Ascending aorta (tissue), 2 donors: ENCODE results near the gene CPED1. TPM values are rescaled to one million over a fixed set of nuclear protein-coding genes. Genes with fewer than 3 reads are reported as not detected.

Source experiments
- DNase-seq, 2 donors: peaks; one replicate each; pipeline ENCODE4 v3.0.0-alpha.2; 2019; ENCODE audit warnings: low spot score in 2 of 2
- H3K27ac ChIP-seq, 2 donors: fragments of 200-600 bp; sonication (generic); one replicate each; pipeline ENCODE4 v1.5.1; 2016 to 2017; ENCODE audit warnings: mild to moderate bottlenecking in 1 of 2
- H3K27me3 ChIP-seq: fragments of 200-600 bp; sonication (generic); one replicate; pipeline ENCODE4 v1.5.1; 2017
- H3K36me3 ChIP-seq, 2 donors: fragments of 200-600 bp; sonication (generic); one replicate each; pipeline ENCODE4 v1.5.1; 2016
- H3K4me1 ChIP-seq, 2 donors: fragments of 200-600 bp; sonication (generic); one replicate each; pipeline ENCODE4 v1.5.1; 2016 to 2017; ENCODE audit warnings: mild to moderate bottlenecking in 1 of 2
- H3K4me3 ChIP-seq, 2 donors: fragments of 200-600 bp; sonication (generic); one replicate each; pipeline ENCODE4 v1.5.1; 2016 to 2017; ENCODE audit warnings: mild to moderate bottlenecking in 1 of 2
- H3K9me3 ChIP-seq, 2 donors: fragments of 200-600 bp; sonication (generic); one replicate each; pipeline ENCODE4 v1.5.1; 2016
- intact Hi-C: fragments of 100-400 bp; cut with DNase I; formaldehyde crosslinking; loops from one replicate; pipeline ENCODE4 v1.15.1; 2023
- total RNA-seq: library from RNA; depleted of rRNA; stranded (reverse); fragments of >200 nt; gene quantifications from one replicate; pipeline ENCODE4 v1.1.0, GENCODE V29; 2016
- TF ChIP-seq, protein P1 (sequence below), 3 experiments: fragments of 200-600 bp in 2 of 3; fragments of 450-650 bp in 1 of 3; sonication (generic) in 2 of 3; IDR thresholded peaks; one replicate each; pipeline ENCODE4 v1.5.1; 2016 to 2019; ENCODE audit warnings: antibody characterized with exemption in 3 of 3, mild to moderate bottlenecking in 1 of 3, moderate library complexity in 1 of 3

CPED1 gene
- total RNA-seq, 1 donor from 2014 or later: 69.5 TPM

DNA sequence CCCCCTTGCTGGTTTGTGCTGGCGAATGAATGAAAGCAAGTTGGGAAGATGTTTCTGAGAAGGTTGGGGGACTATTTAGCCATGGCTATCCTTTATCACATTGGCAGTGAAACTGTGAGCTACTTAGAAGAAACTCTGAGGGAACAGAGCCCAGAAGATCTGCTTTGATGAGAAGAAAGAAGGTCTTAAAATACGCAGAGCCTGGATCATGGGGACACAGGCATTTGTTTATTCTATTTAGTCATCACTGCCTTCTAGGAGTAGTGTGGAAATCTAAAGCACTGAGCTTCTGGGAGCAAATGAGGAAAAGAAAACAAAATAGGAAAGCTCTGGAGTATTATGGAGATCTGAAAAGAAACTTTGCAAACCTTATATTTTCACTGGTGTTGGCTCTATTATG, 28.5 kb downstream of the CPED1 start:
- H3K4me1 ChIP-seq: peaks cover 8 to 67% of the 10 kb centered on the region in 2 donors

DNA sequence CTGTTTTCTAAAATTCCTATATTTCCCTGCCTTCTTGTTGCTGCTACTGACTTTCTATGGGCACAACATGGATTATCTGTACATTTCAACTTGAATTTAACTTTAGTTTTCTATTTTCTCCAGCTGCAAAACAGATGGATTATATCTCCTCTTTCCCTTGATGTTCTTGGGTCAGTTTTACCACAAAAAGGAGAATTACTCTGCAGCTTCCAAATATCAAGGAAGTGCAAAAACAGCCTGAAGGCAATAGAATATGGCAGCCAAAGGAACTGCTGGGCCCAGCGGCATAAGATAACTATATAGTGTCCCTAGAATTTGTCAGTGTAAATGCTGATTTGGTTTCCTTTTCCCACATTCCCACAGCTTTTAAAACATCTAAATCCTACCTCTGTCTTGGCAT, 29.1 kb downstream of the CPED1 start:
- Histone ChIP-seq H3K27me3 (no peaks in the 10 kb centered on the region), H3K36me3 (no peaks in the 10 kb centered on the region), H3K4me3 (no peak overlapping the region), H3K4me1 (peaks cover 8 to 61% of the 10 kb centered on the region in 2 donors), H3K9me3 (peaks cover 0 to 6% of the 10 kb centered on the region in 2 donors), H3K27ac (peak overlapping the region; percentile 40 to 54)
- no peak for DNase-seq
- TF ChIP-seq, protein P1, sequence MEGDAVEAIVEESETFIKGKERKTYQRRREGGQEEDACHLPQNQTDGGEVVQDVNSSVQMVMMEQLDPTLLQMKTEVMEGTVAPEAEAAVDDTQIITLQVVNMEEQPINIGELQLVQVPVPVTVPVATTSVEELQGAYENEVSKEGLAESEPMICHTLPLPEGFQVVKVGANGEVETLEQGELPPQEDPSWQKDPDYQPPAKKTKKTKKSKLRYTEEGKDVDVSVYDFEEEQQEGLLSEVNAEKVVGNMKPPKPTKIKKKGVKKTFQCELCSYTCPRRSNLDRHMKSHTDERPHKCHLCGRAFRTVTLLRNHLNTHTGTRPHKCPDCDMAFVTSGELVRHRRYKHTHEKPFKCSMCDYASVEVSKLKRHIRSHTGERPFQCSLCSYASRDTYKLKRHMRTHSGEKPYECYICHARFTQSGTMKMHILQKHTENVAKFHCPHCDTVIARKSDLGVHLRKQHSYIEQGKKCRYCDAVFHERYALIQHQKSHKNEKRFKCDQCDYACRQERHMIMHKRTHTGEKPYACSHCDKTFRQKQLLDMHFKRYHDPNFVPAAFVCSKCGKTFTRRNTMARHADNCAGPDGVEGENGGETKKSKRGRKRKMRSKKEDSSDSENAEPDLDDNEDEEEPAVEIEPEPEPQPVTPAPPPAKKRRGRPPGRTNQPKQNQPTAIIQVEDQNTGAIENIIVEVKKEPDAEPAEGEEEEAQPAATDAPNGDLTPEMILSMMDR (IDR thresholded peaks at IDR 0.05): no peak
- intact Hi-C loops: no loop called here

More for the DNA sequence above, 28.5 kb downstream of the CPED1 start:
- DNase-seq: no peak
- no peaks in the 10 kb centered on the region for H3K36me3 ChIP-seq
- TF ChIP-seq, protein P1 (IDR thresholded peaks at IDR 0.05): no peak
- H3K4me3 ChIP-seq: no peak overlapping the region
- H3K27me3 ChIP-seq: no peaks in the 10 kb centered on the region
- intact Hi-C loops: no loop called here
- peaks cover 0 to 6% of the 10 kb centered on the region in 2 donors for H3K9me3 ChIP-seq
- H3K27ac ChIP-seq: peak overlapping the region; percentile 54 to 74

DNA sequence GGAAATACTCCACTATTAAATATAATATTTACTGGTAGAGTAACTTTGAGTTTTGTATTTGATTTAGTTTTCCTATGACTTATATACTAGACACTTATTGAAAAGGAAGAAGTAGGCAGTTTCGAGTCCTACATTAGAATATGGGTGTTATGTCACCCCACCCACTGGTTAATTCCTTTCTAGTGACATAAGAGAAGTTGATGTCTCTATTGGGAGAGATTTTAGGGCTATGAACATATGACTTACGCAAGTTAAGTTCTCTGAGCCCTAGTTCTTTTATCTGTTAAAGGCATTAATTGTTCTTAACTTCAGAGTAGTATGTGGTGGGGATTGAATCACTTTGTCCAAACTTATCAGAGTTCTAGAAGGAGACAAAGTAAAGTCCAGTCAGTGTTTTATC, 30.5 kb downstream of the CPED1 start:
- Histone ChIP-seq H3K36me3 (no peaks in the 10 kb centered on the region), H3K27me3 (no peaks in the 10 kb centered on the region), H3K4me1 (peaks cover 6 to 62% of the 10 kb centered on the region in 2 donors), H3K27ac (peak overlapping the region; percentile 69 to 77), H3K4me3 (no peak overlapping the region), H3K9me3 (peaks cover 0 to 6% of the 10 kb centered on the region in 2 donors)
- TF ChIP-seq, protein P1 (IDR thresholded peaks at IDR 0.05): no peak
- intact Hi-C loops: loop anchor here (2.0 kb wide), 1 partner anchor 16 kb away; no protein-coding TSS in a partner anchor
- DNase-seq: no peak

DNA sequence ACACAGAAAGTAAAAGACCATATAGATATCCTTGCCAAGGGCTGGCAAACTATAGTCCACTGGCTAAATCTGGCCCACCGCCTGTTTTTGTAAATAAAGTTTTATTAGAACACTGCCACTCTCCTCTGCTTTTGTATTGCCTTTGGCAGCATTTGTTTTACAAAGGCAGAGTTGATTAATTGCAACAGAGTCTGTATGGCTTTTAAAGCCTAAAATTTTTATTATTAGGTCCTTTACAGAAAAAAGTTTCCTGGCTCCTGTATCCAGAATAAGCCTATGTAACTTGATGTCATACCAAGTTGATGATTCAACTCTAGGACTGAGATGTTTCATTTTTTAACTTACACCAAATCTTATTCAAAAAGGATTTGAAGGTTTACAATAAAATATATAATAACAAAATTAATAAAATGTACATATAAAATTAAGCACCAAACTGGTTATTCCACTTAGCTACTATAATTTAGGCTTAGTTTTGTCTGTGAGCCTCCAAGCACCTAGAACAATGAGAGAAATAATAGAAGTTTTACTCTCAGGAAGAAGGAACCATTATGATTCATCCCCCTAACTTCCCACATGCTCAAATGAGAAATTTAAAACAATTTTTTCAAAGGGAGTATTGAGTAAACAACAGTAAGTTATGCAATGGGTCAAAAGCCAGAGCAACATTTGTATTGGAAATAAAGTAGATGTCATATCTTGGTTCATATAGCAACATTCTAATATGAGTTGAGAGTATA, 31.9 kb downstream of the CPED1 start:
- H3K4me3 ChIP-seq: no peak overlapping the region
- TF ChIP-seq, protein P1 (IDR thresholded peaks at IDR 0.05): no peak
- no peaks in the 10 kb centered on the region for H3K36me3 ChIP-seq
- peaks cover 0 to 6% of the 10 kb centered on the region in 2 donors for H3K9me3 ChIP-seq
- no peaks in the 10 kb centered on the region for H3K27me3 ChIP-seq
- peak overlapping the region; percentile 69 to 77 for H3K27ac ChIP-seq
- H3K4me1 ChIP-seq: peaks cover 6 to 66% of the 10 kb centered on the region in 2 donors
- no peak for DNase-seq
- intact Hi-C loops: no loop called here

DNA sequence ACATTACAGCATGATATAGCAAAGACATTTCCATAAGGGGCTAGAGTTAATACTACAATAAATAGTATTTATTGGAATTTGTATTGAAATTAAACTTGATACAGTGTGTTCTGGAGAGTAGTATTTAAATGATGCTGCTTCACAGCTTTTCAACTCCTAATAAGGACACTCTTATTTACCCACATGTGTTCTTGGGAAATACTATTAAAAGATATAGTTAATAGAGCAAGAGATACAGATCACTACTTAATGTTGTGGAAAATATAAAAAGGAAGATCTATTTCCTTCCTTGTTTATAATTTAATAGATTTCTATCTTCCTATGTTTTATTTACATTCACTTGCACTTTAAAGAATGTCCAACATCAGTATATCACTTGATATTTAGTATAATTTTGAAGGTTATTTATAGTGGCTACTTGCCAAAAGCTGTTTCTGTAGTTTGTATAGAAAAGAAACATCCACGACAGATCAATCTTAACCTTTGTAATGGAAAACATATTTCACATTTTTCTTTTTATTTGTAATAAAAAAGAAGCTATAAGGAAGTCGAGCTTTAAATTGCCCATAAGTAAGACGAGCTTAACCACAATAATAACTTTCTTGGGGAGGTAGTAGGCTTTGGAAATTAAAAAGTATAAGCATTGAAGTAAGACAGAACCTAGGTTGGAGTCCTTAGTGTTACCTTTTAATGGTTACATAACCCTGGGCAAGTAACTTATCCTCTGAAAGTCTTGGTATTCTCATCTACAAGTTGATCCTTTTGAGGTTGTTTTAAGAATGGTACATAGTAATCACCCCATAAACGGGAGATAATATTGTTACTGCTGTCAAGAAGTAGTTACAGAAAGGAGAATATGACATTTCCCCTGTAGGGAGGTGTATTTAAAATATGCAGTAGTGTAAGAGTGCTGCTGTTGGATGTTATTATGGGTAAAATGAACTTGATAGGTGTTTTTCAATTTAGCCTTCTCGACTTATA, 32.8 kb downstream of the CPED1 start:
- no peaks in the 10 kb centered on the region for H3K27me3 ChIP-seq
- peaks cover 0 to 6% of the 10 kb centered on the region in 2 donors for H3K9me3 ChIP-seq
- H3K36me3 ChIP-seq: no peaks in the 10 kb centered on the region
- no peak overlapping the region for H3K4me3 ChIP-seq
- intact Hi-C loops: no loop called here
- no peak for DNase-seq
- TF ChIP-seq, protein P1 (IDR thresholded peaks at IDR 0.05): no peak
- peak overlapping the region; percentile 69 to 77 for H3K27ac ChIP-seq
- H3K4me1 ChIP-seq: peaks cover 6 to 64% of the 10 kb centered on the region in 2 donors
